ENCODE measurements around the gene DESI2.

DNA sequence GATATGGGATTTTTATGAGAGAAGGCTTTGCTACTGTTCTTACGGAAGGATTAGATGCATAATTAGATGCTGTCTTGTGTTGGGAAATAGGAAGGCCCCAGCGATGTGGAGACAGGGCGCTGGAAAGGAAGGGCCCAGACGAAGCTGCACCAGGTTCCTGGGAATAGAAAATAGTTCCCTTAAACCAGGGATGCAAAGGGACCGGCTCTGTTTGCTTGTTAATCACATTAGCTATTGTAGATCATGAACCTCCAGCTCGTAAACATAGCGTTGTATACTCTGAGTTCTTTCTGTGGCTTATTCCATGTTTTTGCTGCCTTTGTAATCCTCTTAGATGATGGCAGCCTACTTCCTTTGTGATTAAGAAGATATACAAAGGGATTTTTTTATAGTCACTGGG lies 102.7 kb downstream of the DESI2 start:
- TF ChIP-seq EZH2 (IDR thresholded peaks at IDR 0.05; ENCODE audit: insufficient read depth, low read length) = no peak
- TF ChIP-seq, protein P1, sequence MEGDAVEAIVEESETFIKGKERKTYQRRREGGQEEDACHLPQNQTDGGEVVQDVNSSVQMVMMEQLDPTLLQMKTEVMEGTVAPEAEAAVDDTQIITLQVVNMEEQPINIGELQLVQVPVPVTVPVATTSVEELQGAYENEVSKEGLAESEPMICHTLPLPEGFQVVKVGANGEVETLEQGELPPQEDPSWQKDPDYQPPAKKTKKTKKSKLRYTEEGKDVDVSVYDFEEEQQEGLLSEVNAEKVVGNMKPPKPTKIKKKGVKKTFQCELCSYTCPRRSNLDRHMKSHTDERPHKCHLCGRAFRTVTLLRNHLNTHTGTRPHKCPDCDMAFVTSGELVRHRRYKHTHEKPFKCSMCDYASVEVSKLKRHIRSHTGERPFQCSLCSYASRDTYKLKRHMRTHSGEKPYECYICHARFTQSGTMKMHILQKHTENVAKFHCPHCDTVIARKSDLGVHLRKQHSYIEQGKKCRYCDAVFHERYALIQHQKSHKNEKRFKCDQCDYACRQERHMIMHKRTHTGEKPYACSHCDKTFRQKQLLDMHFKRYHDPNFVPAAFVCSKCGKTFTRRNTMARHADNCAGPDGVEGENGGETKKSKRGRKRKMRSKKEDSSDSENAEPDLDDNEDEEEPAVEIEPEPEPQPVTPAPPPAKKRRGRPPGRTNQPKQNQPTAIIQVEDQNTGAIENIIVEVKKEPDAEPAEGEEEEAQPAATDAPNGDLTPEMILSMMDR (IDR thresholded peaks at IDR 0.05; ENCODE audit: insufficient read depth, low read depth, low read length) = no peak
